GM12864 (cell line): ENCODE measurements around the gene TAGLN.

ENCODE experiments used
- DNase-seq: peaks from one replicate; pipeline ENCODE4 v3.0.0-alpha.2; 2011; ENCODE audit warnings: low read depth
- H3K4me3 ChIP-seq: 2 replicates; pipeline ENCODE4 v1.5.1; 2011; ENCODE audit warnings: mild to moderate bottlenecking, low read depth, low read length, control low read depth
- TF ChIP-seq, protein P1 (sequence below): IDR thresholded peaks from 2 replicates; pipeline ENCODE4 v1.5.1; 2011; ENCODE audit warnings: low read depth, mild to moderate bottlenecking, moderate library complexity, low read length, control low read depth, inconsistent platforms; ENCODE audit errors: missing control alignments

Gene TAGLN

DNA sequence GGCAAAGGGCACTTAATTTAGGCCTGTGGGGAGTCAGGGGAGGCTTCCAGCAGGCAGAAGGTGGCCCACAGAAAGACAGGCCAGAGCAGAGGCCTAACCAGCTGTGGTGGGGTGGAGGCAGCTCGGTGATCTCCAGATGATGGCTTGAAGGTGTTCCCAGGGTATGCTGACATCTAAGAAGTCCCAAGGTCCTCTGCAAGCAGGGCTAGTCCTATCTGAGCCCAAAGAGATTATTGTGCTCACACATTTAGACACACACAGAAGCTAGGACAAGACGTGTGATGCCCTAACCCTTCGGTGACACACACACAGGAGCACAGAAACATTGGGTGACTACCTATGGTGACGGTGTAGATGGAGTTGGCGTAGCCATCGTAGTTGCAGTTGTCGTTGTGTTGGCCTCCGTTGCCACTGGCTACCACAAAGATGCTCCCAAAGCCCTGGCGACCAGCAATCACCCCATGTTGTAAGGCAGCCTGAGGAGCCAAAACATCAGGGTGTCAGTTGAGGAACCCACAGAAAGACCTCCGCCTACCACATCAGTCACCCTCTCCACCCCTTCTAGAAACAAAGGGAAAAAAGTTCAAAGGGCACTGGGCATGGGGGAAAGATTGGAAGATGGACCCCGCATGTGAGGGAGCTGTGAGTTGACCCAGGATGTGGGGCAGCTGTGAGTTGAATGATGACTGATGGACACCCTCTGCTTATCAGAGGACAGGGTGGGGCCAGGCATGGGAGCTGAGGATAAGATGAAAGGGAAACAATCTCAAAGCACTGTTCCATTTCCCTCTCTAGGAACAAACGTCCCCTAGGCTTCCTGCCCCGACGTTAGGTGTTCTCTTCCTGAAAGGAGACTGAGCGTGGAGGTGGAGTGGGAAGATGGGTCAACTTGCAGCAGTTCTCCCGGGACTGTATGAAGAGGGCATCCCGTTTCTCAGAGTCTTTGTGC, 24.8 kb downstream of the TAGLN start:
- DNase-seq, result no peak
- TF ChIP-seq, protein P1, sequence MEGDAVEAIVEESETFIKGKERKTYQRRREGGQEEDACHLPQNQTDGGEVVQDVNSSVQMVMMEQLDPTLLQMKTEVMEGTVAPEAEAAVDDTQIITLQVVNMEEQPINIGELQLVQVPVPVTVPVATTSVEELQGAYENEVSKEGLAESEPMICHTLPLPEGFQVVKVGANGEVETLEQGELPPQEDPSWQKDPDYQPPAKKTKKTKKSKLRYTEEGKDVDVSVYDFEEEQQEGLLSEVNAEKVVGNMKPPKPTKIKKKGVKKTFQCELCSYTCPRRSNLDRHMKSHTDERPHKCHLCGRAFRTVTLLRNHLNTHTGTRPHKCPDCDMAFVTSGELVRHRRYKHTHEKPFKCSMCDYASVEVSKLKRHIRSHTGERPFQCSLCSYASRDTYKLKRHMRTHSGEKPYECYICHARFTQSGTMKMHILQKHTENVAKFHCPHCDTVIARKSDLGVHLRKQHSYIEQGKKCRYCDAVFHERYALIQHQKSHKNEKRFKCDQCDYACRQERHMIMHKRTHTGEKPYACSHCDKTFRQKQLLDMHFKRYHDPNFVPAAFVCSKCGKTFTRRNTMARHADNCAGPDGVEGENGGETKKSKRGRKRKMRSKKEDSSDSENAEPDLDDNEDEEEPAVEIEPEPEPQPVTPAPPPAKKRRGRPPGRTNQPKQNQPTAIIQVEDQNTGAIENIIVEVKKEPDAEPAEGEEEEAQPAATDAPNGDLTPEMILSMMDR, result no peak
- H3K4me3 ChIP-seq, result no peak overlapping the region

DNA sequence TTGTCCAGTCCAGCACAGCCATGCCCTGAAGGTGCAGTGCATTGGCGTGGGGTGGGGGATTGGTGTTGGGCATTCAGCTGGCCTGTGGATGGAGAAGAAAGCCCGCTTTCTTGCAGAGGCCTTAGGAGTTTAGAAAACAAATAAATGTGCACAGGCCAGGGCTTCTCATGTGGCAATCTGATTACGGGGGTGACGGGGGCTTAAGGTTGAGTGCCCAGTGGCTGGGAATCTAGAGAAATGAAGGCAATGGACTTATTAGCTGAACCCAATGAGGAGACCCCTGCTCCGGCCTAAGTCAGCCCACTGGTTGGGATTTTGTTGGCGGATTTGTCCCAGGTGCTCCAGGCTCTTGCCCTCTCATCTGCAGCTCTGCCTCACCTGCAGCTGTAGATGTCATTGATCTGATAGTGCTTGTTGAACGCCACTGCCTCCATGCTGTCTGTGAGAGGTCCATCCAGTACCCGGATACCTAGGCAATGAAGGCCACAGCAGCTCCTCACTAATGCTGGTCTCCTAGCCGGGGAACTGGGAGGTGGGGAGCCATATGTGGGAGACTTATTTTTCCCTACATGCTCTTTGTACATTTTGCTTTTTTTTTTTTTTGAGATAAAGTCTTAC, 26.5 kb downstream of the TAGLN start:
- DNase-seq, result no peak
- no peak overlapping the region for H3K4me3 ChIP-seq
- TF ChIP-seq, protein P1, result no peak

DNA sequence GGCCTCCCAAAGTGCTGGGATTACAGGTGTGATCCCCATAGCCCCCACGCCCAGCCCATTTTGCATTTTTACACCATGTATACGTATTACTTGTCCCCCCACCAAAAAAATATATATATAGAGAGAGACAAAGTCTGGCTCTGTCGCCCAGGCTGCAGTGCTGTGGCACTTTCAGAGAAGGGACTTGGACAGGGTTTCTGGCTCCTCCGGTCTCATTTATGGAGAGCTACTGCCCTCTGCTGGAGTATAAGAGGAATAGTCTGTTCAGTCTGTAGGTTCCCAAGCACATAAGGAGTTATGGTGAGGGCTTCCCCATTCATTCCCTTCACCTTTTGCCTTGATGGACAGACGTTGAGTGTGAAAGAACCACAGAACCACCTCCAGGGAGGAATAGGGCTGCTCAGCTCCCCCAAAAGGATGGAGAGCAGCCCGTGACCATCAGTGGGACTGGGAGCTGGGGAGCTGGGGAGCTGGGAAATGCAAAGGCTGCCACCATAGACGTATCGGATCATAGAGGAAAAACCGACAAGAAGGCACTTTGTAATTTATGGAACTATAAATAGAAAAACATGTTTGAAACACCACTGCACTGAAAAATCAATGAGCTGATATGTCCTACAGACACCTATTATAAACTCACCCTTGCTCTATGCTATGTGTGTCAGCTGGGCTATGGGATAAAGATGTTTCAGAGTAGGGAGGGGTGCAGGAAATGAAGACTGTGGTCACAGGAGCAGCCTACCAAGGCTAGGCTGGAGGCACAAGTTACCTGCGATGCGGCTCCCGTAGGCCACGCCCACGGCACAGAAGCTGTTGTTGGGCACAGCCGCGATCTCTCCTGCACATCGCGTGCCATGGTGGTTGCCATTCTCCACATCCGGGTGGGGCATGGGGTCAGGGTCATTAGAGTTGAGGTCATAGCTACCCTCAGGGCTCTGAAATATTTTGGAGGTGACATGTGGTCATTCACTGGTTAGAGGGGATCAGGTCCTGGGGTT, 27.5 kb downstream of the TAGLN start:
- peak; percentile 47 for DNase-seq
- TF ChIP-seq, protein P1, result peak; percentile 84
- no peak overlapping the region for H3K4me3 ChIP-seq

DNA sequence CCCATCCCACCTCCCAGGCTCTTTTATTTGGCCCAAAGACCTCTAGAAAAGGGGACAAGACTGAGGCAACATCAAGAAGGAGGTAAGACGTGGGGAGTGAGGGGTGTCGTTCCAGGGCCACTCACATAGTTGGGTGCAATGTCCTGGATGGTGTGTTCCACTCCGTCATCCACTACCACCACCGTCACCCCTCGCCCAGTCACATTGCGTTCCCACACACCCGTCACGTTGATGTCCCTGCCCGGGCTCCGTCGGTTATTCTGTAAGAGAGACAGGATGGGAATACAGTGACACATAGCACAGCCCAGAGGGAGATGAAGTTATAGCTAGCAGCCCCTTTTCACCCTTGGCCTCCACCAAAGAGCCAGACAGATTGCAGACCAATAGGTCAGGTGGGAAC, 28.9 kb downstream of the TAGLN start:
- no peak overlapping the region for H3K4me3 ChIP-seq
- TF ChIP-seq, protein P1, result no peak
- no peak for DNase-seq

DNA sequence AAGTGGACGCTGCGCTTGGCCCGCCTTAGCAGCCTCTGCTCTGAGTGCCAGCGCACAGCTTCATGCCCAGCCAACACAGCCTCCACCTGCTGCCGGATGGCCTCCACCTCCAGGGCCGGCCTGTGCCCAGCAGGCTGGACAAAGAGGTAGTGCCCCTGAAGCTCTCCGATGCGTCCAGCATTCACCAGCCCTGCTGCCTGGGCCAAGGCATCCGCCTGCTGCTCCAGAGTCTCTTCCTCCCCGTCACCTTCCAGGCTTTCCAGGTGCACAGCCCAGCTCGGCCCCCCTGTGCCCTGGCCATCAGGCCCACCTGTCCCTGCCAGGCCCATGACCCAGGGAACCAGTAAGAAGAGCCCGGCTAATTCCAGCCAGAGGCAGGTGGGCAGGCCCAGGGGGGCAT, 30.2 kb downstream of the TAGLN start:
- no peak overlapping the region for H3K4me3 ChIP-seq
- TF ChIP-seq, protein P1, result no peak
- no peak for DNase-seq

DNA sequence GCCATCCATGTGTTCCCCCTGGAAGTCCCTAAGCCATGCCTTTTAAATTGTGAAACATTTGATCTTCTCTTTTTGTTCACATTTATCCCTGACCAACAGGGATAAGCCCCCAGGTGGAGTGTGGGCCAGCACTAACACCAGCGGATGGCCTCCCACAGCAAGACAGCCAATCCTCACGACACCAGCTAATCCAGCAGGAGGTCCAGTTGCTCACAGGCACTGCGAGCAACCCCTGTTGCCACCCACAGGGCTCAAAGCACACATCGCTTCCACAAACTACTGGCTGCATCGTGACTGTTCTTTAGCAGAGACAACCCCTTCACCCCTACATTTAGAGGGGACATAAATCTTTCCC, 30.7 kb downstream of the TAGLN start:
- TF ChIP-seq, protein P1, result no peak
- peak overlapping the region; percentile 96 for H3K4me3 ChIP-seq
- DNase-seq, result no peak
